ENCODE results near the gene EML1. TPM values are rescaled to one million over a fixed set of nuclear protein-coding genes. Genes with fewer than 3 reads are reported as not detected.

The EML1 gene
- polyA plus RNA-seq, 6 donors from 2014 or later = not detected

GRCh38 chr14:99751539-99752485 lies 41.4 kb upstream of the EML1 start:
- Mint-ChIP-seq H3K27me3 (peaks cover 26 to 61% (median 44%) of the 10 kb centered on the region in 3 donors), H3K4me1 (peaks cover 10 to 17% (median 14%) of the 10 kb centered on the region in 3 donors), H3K27ac (no peak overlapping the region), H3K36me3 (no peaks in the 10 kb centered on the region), H3K4me3 (peak overlapping the region in 1 of 8 donors; percentile 15), H3K9me3 (no peaks in the 10 kb centered on the region)
- ATAC-seq (ENCODE audit: low read depth in 2 of 2) (no peak), DNase-seq (no peak)

GRCh38 chr14:99752486-99753121 lies 40.6 kb upstream of the EML1 start:
- no peak for DNase-seq
- ATAC-seq (ENCODE audit: low read depth in 2 of 2) = no peak
- no peak overlapping the region for H3K27ac Mint-ChIP-seq
- peaks cover 10 to 14% (median 12%) of the 10 kb centered on the region in 3 donors for H3K4me1 Mint-ChIP-seq
- no peaks in the 10 kb centered on the region for H3K9me3 Mint-ChIP-seq
- H3K4me3 Mint-ChIP-seq = peak overlapping the region in 1 of 8 donors; percentile 35
- peaks cover 26 to 53% (median 36%) of the 10 kb centered on the region in 3 donors for H3K27me3 Mint-ChIP-seq
- H3K36me3 Mint-ChIP-seq = no peaks in the 10 kb centered on the region

- Mint-ChIP-seq H3K27ac (peak overlapping the region in 1 of 6 donors; percentile 27), H3K27me3 (peaks cover 26 to 47% (median 33%) of the 10 kb centered on the region in 3 donors), H3K36me3 (no peaks in the 10 kb centered on the region), H3K9me3 (no peaks in the 10 kb centered on the region), H3K4me3 (no peak overlapping the region), H3K4me1 (peaks cover 10 to 14% (median 12%) of the 10 kb centered on the region in 3 donors)
- no peak for ATAC-seq (ENCODE audit: low read depth in 2 of 2)
- no peak for DNase-seq
Measured at GRCh38 chr14:99753225-99754140, 39.7 kb upstream of the EML1 start.

GRCh38 chr14:99754141-99755067 lies 38.8 kb upstream of the EML1 start:
- no peaks in the 10 kb centered on the region for H3K36me3 Mint-ChIP-seq
- no peaks in the 10 kb centered on the region for H3K9me3 Mint-ChIP-seq
- no peak overlapping the region for H3K27ac Mint-ChIP-seq
- DNase-seq = no peak
- H3K4me1 Mint-ChIP-seq = peaks cover 10 to 12% (median 11%) of the 10 kb centered on the region in 3 donors
- ATAC-seq (ENCODE audit: low read depth in 2 of 2) = no peak
- no peak overlapping the region for H3K4me3 Mint-ChIP-seq
- H3K27me3 Mint-ChIP-seq = peaks cover 21 to 43% (median 33%) of the 10 kb centered on the region in 3 donors

- ATAC-seq (ENCODE audit: low read depth in 2 of 2) (no peak), DNase-seq (no peak)
- Mint-ChIP-seq H3K27me3 (peaks cover 21 to 47% (median 33%) of the 10 kb centered on the region in 3 donors), H3K4me1 (peaks cover 10 to 12% (median 11%) of the 10 kb centered on the region in 3 donors), H3K9me3 (no peaks in the 10 kb centered on the region), H3K4me3 (no peak overlapping the region), H3K27ac (no peak overlapping the region), H3K36me3 (no peaks in the 10 kb centered on the region)
Measured at GRCh38 chr14:99755068-99755405, 38.2 kb upstream of the EML1 start.

GRCh38 chr14:99755629-99756603 lies 37.3 kb upstream of the EML1 start:
- H3K4me3 Mint-ChIP-seq = no peak overlapping the region
- H3K4me1 Mint-ChIP-seq = peaks cover 10 to 12% (median 11%) of the 10 kb centered on the region in 3 donors
- H3K27me3 Mint-ChIP-seq = peaks cover 21 to 44% (median 33%) of the 10 kb centered on the region in 3 donors
- no peaks in the 10 kb centered on the region for H3K36me3 Mint-ChIP-seq
- no peak for ATAC-seq (ENCODE audit: low read depth in 2 of 2)
- no peak for DNase-seq
- no peak overlapping the region for H3K27ac Mint-ChIP-seq
- no peaks in the 10 kb centered on the region for H3K9me3 Mint-ChIP-seq

GRCh38 chr14:99756796-99757195 lies 36.4 kb upstream of the EML1 start:
- ATAC-seq (ENCODE audit: low read depth in 2 of 2) (no peak), DNase-seq (no peak)
- H3K27me3 Mint-ChIP-seq = peaks cover 12 to 35% (median 25%) of the 10 kb centered on the region in 3 donors
- H3K27ac Mint-ChIP-seq = no peak overlapping the region
- peaks cover 0 to 3% (median 0%) of the 10 kb centered on the region in 7 donors for H3K9me3 Mint-ChIP-seq
- peaks cover 6 to 10% (median 10%) of the 10 kb centered on the region in 3 donors for H3K4me1 Mint-ChIP-seq
- H3K36me3 Mint-ChIP-seq = no peaks in the 10 kb centered on the region
- H3K4me3 Mint-ChIP-seq = no peak overlapping the region

- no peak overlapping the region for H3K4me3 Mint-ChIP-seq
- H3K9me3 Mint-ChIP-seq = peaks cover 0 to 3% (median 0%) of the 10 kb centered on the region in 7 donors
- peaks cover 15 to 28% (median 19%) of the 10 kb centered on the region in 3 donors for H3K27me3 Mint-ChIP-seq
- H3K36me3 Mint-ChIP-seq = no peaks in the 10 kb centered on the region
- H3K4me1 Mint-ChIP-seq = peaks cover 6 to 10% (median 8%) of the 10 kb centered on the region in 3 donors
- DNase-seq (no peak), ATAC-seq (ENCODE audit: low read depth in 2 of 2) (no peak)
- H3K27ac Mint-ChIP-seq = no peak overlapping the region
Measured at GRCh38 chr14:99757331-99758070, 35.7 kb upstream of the EML1 start.

- peaks cover 11 to 23% (median 16%) of the 10 kb centered on the region in 3 donors for H3K27me3 Mint-ChIP-seq
- H3K9me3 Mint-ChIP-seq = peaks cover 0 to 5% (median 0%) of the 10 kb centered on the region in 7 donors
- ATAC-seq (ENCODE audit: low read depth in 2 of 2) (no peak), DNase-seq (no peak)
- H3K36me3 Mint-ChIP-seq = no peaks in the 10 kb centered on the region
- no peak overlapping the region for H3K4me3 Mint-ChIP-seq
- peak overlapping the region in 1 of 6 donors; percentile 9 for H3K27ac Mint-ChIP-seq
- H3K4me1 Mint-ChIP-seq = peaks cover 4 to 6% (median 5%) of the 10 kb centered on the region in 3 donors
Measured at GRCh38 chr14:99758121-99758821, 34.9 kb upstream of the EML1 start.

- Mint-ChIP-seq H3K9me3 (peaks cover 0 to 5% (median 0%) of the 10 kb centered on the region in 7 donors), H3K27ac (no peak overlapping the region), H3K36me3 (no peaks in the 10 kb centered on the region), H3K4me3 (no peak overlapping the region), H3K4me1 (no peaks in the 10 kb centered on the region), H3K27me3 (peaks cover 5 to 17% (median 9%) of the 10 kb centered on the region in 3 donors)
- ATAC-seq (ENCODE audit: low read depth in 2 of 2) = no peak
- DNase-seq = no peak
Measured at GRCh38 chr14:99758872-99759545, 34.2 kb upstream of the EML1 start.
